Mucosa of gallbladder (tissue), 1 donor: Measurements from ENCODE around the gene TUBB2B. TPM values are rescaled to one million over a fixed set of nuclear protein-coding genes. Genes with fewer than 3 reads are reported as not detected.
"Not testable (repeated sequence)": the region's sequence is repeated elsewhere in the genome, so short reads cannot be mapped to it uniquely, and the experiment has no call there.

Experiments used
- DNase-seq: peaks from one replicate; pipeline ENCODE4 v3.0.0-alpha.2; 2020; ENCODE audit warnings: low spot score
- total RNA-seq: library from RNA; stranded (reverse); gene quantifications from one replicate; pipeline ENCODE4 v1.2.1, GENCODE V29; 2021
- donor health status: DM: no; HTN: no; CAD: no.

The TUBB2B gene
- total RNA-seq, 1 donor from 2014 or later = 24.5 TPM

- DNase-seq = no peak
These were observed 40.5 kb downstream of the TUBB2B start for GRCh38 chr6:3186974-3187382.

GRCh38 chr6:3183066-3183465 is 44.4 kb downstream of the TUBB2B start:
- no peak for DNase-seq

GRCh38 chr6:3181105-3181504 is 46.3 kb downstream of the TUBB2B start:
- DNase-seq = no peak

DNA sequence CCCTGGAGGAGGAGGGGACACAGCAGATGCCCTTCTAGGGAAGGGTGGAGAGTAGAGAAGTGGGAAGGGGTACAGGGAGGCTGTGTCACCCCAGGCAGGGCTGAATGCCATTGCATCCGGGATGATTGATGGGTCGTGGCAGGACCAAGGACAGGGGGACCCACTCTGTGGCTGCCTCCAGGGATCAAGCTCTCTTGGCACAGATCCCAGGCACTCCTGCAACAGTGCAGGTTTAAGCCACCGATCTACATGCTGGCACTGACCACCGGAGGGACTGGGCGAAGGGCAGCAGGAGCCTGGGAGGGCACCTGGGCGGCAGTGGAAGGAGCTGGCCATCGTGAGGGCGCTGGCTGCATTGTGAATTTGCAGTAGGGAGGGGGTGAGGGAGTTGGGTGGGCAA is 47.5 kb downstream of the TUBB2B start:
- DNase-seq = not testable (repeated sequence)

- peak; percentile 32 for DNase-seq
These were observed 48.8 kb downstream of the TUBB2B start for GRCh38 chr6:3178666-3179065.

GRCh38 chr6:3176562-3177355 is 50.7 kb downstream of the TUBB2B start:
- DNase-seq = no peak

- no peak for DNase-seq
These were observed 51.6 kb downstream of the TUBB2B start for GRCh38 chr6:3175715-3176402.

Other genes with a start within 250 kb of the TUBB2B start
- gene NQO2, start 227.8 kb downstream of the TUBB2B start, total RNA-seq = 35.0 TPM
- gene RIPK1, start 159.2 kb downstream of the TUBB2B start, total RNA-seq = 26.3 TPM
- 20.9 TPM for gene BPHL, start 108.9 kb downstream of the TUBB2B start, total RNA-seq
- 108 TPM for gene TUBB2A, start 70.1 kb downstream of the TUBB2B start, total RNA-seq
- 19.3 TPM for gene PSMG4, start 31.3 kb upstream of the TUBB2B start, total RNA-seq
- 46.0 TPM for gene SLC22A23, start 229.4 kb upstream of the TUBB2B start, total RNA-seq